Immature natural killer cell (primary cell): Measurements from ENCODE around the gene INPP4A. TPM values are rescaled to one million over a fixed set of nuclear protein-coding genes. Genes with fewer than 3 reads are reported as not detected.

ENCODE experiments used
- DNase-seq, 3 donors: peaks; one replicate each; pipeline ENCODE4 v3.0.0; 2022; ENCODE audit warnings: mixed read lengths in 1 of 3
- H3K27ac Mint-ChIP-seq, 6 donors: one replicate each; pipeline ENCODE4 v1.8.0; 2020; ENCODE audit warnings: mixed read lengths in 6 of 6, mild to moderate bottlenecking in 5 of 6, inconsistent platforms in 4 of 6, moderate library complexity in 3 of 6
- H3K27me3 Mint-ChIP-seq, 3 donors: one replicate each; pipeline ENCODE4 v1.8.0; 2020 to 2021; ENCODE audit warnings: low read depth in 3 of 3, mild to moderate bottlenecking in 3 of 3, mixed read lengths in 3 of 3, moderate library complexity in 3 of 3, inconsistent platforms in 1 of 3
- H3K36me3 Mint-ChIP-seq, 3 donors: one replicate each; pipeline ENCODE4 v1.8.0; 2020; ENCODE audit warnings: mixed read lengths in 3 of 3, inconsistent platforms in 2 of 3, mild to moderate bottlenecking in 2 of 3
- H3K4me1 Mint-ChIP-seq, 2 donors: one replicate each; pipeline ENCODE4 v1.8.0; 2020; ENCODE audit warnings: inconsistent platforms in 2 of 2, mild to moderate bottlenecking in 2 of 2, mixed read lengths in 2 of 2, moderate library complexity in 1 of 2
- H3K4me3 Mint-ChIP-seq, 5 donors: one replicate each; pipeline ENCODE4 v1.8.0; 2020; ENCODE audit warnings: mild to moderate bottlenecking in 5 of 5, mixed read lengths in 5 of 5, inconsistent platforms in 3 of 5, moderate library complexity in 3 of 5
- H3K9me3 Mint-ChIP-seq, 6 donors: one replicate each; pipeline ENCODE4 v1.8.0; 2020; ENCODE audit warnings: mild to moderate bottlenecking in 6 of 6, mixed read lengths in 6 of 6, inconsistent platforms in 4 of 6, moderate library complexity in 3 of 6
- polyA plus RNA-seq, 3 donors: library from polyadenylated mRNA; unstranded; fragments of 300-500 nt; fragmentation: Illumina TruSeq; gene quantifications; one replicate each; pipeline ENCODE4 v1.2.3, GENCODE V29; 2021

The INPP4A gene
- polyA plus RNA-seq, 3 donors from 2014 or later: 34.1 to 101 (median 35.0) TPM

DNA sequence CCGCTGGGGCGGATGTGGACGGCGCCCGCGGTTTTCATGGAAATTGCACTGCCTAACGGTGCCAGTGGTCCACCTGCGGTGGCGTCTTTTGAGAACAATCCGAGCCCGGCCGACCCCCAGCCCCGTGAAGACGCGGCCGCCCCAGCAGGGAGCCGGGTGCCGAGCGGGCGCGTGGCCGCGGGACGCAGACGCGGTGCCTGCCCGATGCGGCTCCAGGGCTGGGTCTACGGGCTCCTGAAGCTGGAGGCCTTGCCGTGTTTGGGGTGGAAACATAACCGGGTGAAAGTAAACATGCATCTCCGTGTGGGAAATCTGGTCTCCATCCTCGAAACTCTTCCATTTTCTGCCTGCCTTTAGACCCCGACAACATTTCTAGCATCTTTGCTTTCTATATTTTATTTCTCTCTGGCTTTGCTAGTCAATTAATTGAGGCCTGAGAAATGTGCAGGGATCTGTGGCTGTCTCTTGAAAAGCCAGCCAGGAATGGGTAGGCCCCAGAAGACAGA, 572 bp downstream of the INPP4A start:
- H3K4me3 Mint-ChIP-seq: peak overlapping the region; percentile 89 to 97 (median 92)
- H3K4me1 Mint-ChIP-seq: peaks cover 61 to 62% of the 10 kb centered on the region in 2 donors
- H3K27me3 Mint-ChIP-seq: peaks cover 6 to 25% (median 21%) of the 10 kb centered on the region in 3 donors
- H3K9me3 Mint-ChIP-seq: peaks cover 0 to 3% (median 0%) of the 10 kb centered on the region in 6 donors
- H3K36me3 Mint-ChIP-seq: no peaks in the 10 kb centered on the region
- H3K27ac Mint-ChIP-seq: peak overlapping the region; percentile 89 to 97 (median 92)
- no peak for DNase-seq

DNA sequence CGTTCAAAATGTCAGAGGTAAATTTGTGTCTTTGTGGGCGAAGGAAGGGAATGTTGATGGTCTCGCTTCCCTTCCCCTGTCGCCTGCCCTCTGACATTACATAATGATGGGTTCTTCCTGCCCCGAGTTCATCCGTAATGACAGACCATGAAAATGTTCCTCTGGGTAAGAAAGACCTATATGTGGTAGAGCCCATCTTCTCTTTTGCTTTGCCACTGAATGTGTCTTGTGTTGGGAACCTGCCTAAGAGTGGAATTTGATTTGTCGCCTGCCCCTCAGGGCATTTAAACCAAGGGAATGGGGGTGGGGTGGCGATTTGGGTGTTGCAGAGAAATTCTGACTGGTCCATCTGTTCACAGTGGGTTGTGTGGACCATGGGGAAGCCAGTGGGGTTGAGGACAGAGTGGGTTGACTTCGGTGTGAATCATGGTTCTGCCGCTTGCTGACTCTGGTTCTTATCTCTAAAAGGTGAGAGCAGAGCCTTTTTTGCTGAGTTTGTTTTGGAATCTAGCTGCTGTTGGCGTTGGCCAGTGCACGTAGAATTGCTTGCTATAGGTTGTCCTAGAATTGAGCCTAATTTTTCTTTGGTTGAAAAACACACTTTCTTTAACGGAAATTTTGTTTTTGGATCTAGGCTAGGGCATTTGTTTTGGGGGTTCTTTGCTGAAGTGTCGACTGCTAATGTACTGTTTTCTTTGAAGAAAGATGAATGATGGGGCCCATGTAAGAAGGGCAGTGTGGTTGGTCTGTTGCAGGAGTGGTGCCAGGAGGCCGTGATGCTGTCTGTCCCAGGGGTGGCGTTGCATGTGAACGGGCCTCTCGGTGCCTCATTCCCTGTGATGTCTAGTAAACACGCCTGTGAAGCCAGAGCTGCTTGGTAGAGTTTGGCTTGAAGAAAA, 1.3 kb downstream of the INPP4A start:
- DNase-seq: peak; percentile 38 to 53 (median 46)
- Mint-ChIP-seq H3K4me3 (peak overlapping the region; percentile 89 to 97 (median 92)), H3K4me1 (peaks cover 62% of the 10 kb centered on the region in 2 donors), H3K36me3 (no peaks in the 10 kb centered on the region), H3K9me3 (no peaks in the 10 kb centered on the region), H3K27me3 (peaks cover 6 to 25% (median 20%) of the 10 kb centered on the region in 3 donors), H3K27ac (peak overlapping the region; percentile 89 to 97 (median 92))

DNA sequence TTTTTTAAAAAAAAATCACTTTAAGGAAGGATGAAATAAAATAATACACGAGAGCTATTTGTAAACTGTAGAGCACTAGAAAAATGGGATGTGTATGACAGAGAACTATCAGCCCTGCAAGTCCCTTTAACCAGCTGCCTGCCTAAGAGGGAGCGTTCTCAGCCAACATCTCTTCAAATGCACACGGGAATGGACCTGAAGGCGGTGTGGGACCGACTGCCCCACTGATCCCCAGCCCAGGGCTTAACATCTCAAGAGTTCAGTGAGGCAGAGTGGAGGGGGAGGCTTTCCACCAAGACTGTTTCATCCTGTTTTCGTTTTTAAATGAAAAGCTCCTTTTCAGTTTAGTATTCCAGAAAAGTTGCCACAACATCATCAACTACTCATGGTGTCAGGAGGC, 2.2 kb downstream of the INPP4A start:
- DNase-seq: no peak
- H3K27ac Mint-ChIP-seq: peak overlapping the region; percentile 89 to 97 (median 92)
- H3K4me1 Mint-ChIP-seq: peaks cover 71% of the 10 kb centered on the region in 2 donors
- H3K4me3 Mint-ChIP-seq: peak overlapping the region; percentile 89 to 97 (median 92)
- no peaks in the 10 kb centered on the region for H3K9me3 Mint-ChIP-seq
- no peaks in the 10 kb centered on the region for H3K36me3 Mint-ChIP-seq
- H3K27me3 Mint-ChIP-seq: peaks cover 6 to 25% (median 20%) of the 10 kb centered on the region in 3 donors

GRCh38 chr2:98448441-98449145, 3.9 kb downstream of the INPP4A start:
- DNase-seq: peak; percentile 66 to 81 (median 75)
- peaks cover 89% of the 10 kb centered on the region in 2 donors for H3K4me1 Mint-ChIP-seq
- H3K27ac Mint-ChIP-seq: peak overlapping the region; percentile 89 to 97 (median 92)
- H3K4me3 Mint-ChIP-seq: peak overlapping the region; percentile 89 to 97 (median 92)
- H3K36me3 Mint-ChIP-seq: no peaks in the 10 kb centered on the region
- no peaks in the 10 kb centered on the region for H3K9me3 Mint-ChIP-seq
- H3K27me3 Mint-ChIP-seq: peaks cover 6 to 25% (median 20%) of the 10 kb centered on the region in 3 donors

DNA sequence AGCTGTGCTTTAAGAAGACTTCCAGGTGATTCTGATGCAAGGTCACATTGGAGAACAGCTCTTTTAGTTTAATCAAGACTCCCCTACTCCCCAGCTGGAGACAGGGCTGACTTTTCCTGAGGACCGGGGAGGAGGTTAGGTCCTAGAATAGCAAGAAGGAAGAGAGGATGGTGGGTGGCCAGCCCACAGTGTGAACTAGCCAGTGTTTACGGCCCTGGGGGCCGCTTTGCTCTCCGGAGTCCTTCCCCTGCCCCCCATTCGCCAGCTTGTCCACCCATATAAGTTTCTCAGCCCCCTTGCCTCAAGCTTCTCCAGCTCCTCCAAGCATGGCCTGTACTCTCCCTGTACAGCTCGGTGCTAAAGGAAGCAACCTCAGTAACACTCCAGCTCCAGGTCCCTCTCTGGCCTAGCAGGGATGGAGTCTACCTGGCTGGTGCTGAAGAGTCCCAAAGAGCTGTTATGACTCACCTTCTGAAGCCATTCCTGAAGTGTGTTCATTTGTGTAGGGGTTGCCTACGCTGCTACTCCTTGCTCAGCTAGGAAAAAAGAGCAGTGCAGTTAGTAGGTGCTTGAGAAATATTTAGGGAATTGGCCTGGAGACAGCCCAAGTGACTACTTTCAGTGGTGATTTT, 7.9 kb downstream of the INPP4A start:
- Mint-ChIP-seq H3K36me3 (peaks cover 0 to 7% (median 3%) of the 10 kb centered on the region in 3 donors), H3K27ac (peak overlapping the region; percentile 93 to 97 (median 96)), H3K4me3 (peak overlapping the region; percentile 64 to 87 (median 80)), H3K27me3 (peaks cover 3 to 15% (median 9%) of the 10 kb centered on the region in 3 donors), H3K9me3 (no peaks in the 10 kb centered on the region), H3K4me1 (peaks cover 97 to 98% of the 10 kb centered on the region in 2 donors)
- DNase-seq: no peak

GRCh38 chr2:98453083-98453482, 8.4 kb downstream of the INPP4A start:
- no peak for DNase-seq
- peak overlapping the region; percentile 64 to 87 (median 80) for H3K4me3 Mint-ChIP-seq
- peaks cover 95 to 100% of the 10 kb centered on the region in 2 donors for H3K4me1 Mint-ChIP-seq
- peak overlapping the region; percentile 93 to 97 (median 96) for H3K27ac Mint-ChIP-seq
- peaks cover 3 to 13% (median 9%) of the 10 kb centered on the region in 3 donors for H3K27me3 Mint-ChIP-seq
- H3K9me3 Mint-ChIP-seq: no peaks in the 10 kb centered on the region
- peaks cover 0 to 9% (median 3%) of the 10 kb centered on the region in 3 donors for H3K36me3 Mint-ChIP-seq

DNA sequence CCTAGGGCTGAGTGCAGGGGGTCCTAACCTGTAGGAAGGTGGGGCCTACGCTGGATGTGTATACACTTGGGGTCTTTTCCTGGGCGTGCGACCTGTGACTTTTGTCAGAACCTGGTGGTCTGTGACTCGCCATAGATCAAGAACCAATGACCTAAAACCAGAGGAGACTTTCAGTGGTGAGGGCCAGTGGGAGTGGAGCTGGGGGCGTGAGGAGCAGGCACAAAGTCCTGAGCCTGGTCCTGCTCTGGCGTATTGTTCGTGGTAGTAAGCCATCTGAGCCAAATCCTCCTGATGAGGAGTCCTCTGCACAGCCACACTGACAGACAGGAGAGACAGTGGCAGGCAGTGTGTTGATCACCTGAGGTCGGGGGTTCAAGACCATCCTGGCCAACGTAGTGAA, 8.9 kb downstream of the INPP4A start:
- Mint-ChIP-seq H3K4me1 (peaks cover 96 to 100% of the 10 kb centered on the region in 2 donors), H3K36me3 (peaks cover 0 to 13% (median 3%) of the 10 kb centered on the region in 3 donors), H3K4me3 (peak overlapping the region; percentile 64 to 87 (median 80)), H3K9me3 (no peaks in the 10 kb centered on the region), H3K27me3 (peaks cover 2 to 9% (median 6%) of the 10 kb centered on the region in 3 donors), H3K27ac (peak overlapping the region; percentile 93 to 97 (median 96))
- DNase-seq: no peak

GRCh38 chr2:98454073-98454472, 9.4 kb downstream of the INPP4A start:
- Mint-ChIP-seq H3K36me3 (peaks cover 0 to 13% (median 3%) of the 10 kb centered on the region in 3 donors), H3K27ac (peak overlapping the region; percentile 93 to 97 (median 96)), H3K9me3 (no peaks in the 10 kb centered on the region), H3K27me3 (peaks cover 0 to 4% (median under 1%) of the 10 kb centered on the region in 3 donors), H3K4me1 (peaks cover 96 to 100% of the 10 kb centered on the region in 2 donors), H3K4me3 (peak overlapping the region; percentile 64 to 87 (median 80))
- DNase-seq: no peak

- Mint-ChIP-seq H3K36me3 (peaks cover 0 to 13% (median 3%) of the 10 kb centered on the region in 3 donors), H3K27ac (peak overlapping the region; percentile 93 to 97 (median 96)), H3K4me1 (peaks cover 96 to 100% of the 10 kb centered on the region in 2 donors), H3K4me3 (peak overlapping the region; percentile 64 to 87 (median 80)), H3K27me3 (peaks cover 0 to 4% (median 0%) of the 10 kb centered on the region in 3 donors), H3K9me3 (no peaks in the 10 kb centered on the region)
- DNase-seq: peak in 2 of 3 donors; percentile 49 to 50
These were observed 10.0 kb downstream of the INPP4A start for GRCh38 chr2:98454500-98455235.

DNA sequence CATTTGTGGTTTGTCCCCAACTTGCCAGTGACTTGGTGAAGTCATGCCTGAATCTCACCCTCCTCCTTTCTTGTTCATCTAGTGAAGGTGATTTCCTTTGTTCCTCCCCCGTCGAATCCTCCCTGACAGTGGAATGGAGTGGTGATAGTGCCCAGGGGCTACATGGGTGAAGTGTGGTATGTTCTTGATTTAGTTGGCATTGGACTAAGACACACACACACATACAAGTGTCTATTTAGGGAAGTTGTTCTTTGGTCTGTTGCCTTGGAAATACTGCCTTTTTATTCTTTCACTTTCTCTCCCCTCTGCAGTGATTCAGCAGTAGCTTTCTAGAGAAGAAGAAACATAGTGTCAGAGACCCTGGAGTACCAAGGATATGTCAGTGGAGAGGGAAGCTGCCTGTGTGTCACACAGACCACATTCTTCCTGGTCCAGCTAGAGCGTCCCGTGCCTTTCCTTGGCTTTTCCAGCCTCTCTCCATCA, 10.9 kb downstream of the INPP4A start:
- H3K27ac Mint-ChIP-seq: peak overlapping the region; percentile 93 to 97 (median 96)
- peaks cover 0 to 8% (median 0%) of the 10 kb centered on the region in 3 donors for H3K27me3 Mint-ChIP-seq
- H3K9me3 Mint-ChIP-seq: no peaks in the 10 kb centered on the region
- DNase-seq: peak; percentile 61 to 64 (median 63)
- H3K4me3 Mint-ChIP-seq: peak overlapping the region; percentile 64 to 87 (median 80)
- H3K36me3 Mint-ChIP-seq: peaks cover 0 to 13% (median 3%) of the 10 kb centered on the region in 3 donors
- peaks cover 96 to 100% of the 10 kb centered on the region in 2 donors for H3K4me1 Mint-ChIP-seq

DNA sequence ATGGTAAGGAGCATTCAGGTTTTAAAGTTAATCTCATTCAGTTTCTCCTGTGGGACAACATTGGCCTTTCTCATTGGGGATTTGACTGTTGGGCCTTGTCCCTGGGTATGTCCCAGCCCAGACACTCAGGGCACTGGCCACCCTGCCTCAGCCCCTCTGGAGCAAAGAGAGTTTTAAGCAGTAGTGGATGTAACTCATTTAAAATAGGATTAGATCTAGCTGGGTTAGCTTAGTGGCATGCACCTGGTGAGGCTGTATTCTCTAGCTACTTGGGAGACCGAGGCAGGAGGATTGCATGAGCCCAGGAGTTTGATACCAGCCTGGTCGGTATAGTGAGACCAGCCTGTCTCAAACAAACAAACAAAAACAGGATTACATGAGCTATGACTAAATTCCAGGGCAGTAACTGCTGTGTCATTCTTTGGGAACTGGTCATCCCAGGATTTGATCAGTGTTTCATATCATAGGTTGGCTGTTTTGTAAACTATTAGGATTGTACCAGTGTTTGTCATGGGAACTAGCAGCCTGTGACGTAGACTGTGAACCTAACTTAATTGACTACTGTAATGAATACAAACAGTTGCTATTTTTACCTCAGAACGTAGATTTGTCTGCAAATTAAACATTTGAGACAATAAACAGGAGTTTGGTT, 12.5 kb downstream of the INPP4A start:
- Mint-ChIP-seq H3K27me3 (peaks cover 0 to 13% (median 3%) of the 10 kb centered on the region in 3 donors), H3K4me3 (peak overlapping the region; percentile 19 to 51 (median 37)), H3K27ac (peak overlapping the region; percentile 71 to 96 (median 90)), H3K36me3 (peaks cover 0 to 13% (median 6%) of the 10 kb centered on the region in 3 donors), H3K9me3 (no peaks in the 10 kb centered on the region), H3K4me1 (peaks cover 96 to 100% of the 10 kb centered on the region in 2 donors)
- no peak for DNase-seq

DNA sequence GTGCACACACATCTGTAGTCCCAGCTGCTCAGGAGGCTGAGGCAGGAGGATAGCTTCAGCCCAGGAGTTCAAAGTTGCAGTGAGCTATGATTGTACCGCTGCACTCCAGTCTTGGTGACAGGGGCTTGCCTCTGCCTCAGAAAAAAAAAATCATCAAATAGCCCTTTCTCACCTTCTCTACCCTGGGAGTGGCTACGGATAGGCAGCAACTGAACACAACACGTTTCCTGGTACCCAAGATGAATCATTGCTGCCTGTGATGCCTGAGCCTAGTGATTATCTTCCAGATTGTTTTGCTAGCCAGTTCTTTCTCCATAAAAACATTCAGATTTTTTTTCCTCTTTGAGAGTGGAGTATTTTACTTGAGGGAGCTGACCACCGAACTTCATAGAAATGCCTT, 13.5 kb downstream of the INPP4A start:
- H3K27me3 Mint-ChIP-seq: peaks cover 0 to 13% (median 3%) of the 10 kb centered on the region in 3 donors
- peak overlapping the region; percentile 78 to 92 (median 81) for H3K4me3 Mint-ChIP-seq
- H3K4me1 Mint-ChIP-seq: peaks cover 93 to 94% of the 10 kb centered on the region in 2 donors
- DNase-seq: peak in 1 of 3 donors; percentile 59
- H3K27ac Mint-ChIP-seq: peak overlapping the region; percentile 95 to 99 (median 96)
- no peaks in the 10 kb centered on the region for H3K9me3 Mint-ChIP-seq
- peaks cover 0 to 13% (median 6%) of the 10 kb centered on the region in 3 donors for H3K36me3 Mint-ChIP-seq
